Activated CD4-positive, alpha-beta T cell treated with anti-CD3 and anti-CD28 coated beads, Interleukin-2, amount 50 U/mL, for 48 hours (primary cell): Measurements from ENCODE around the gene TTYH1.
"Not testable (repeated sequence)": the region's sequence is repeated elsewhere in the genome, so short reads cannot be mapped to it uniquely, and the experiment has no call there.

Experiments used
- DNase-seq, 2 experiments: peaks; one replicate each; pipeline ENCODE4 v3.0.0-alpha.2; 2020

The TTYH1 gene

GRCh38 chr19:54461613-54462012 is 46.3 kb downstream of the TTYH1 start:
- DNase-seq = no peak

- DNase-seq = peak; percentile 23 to 25
Measured at GRCh38 chr19:54462047-54462654, 46.9 kb downstream of the TTYH1 start.

- DNase-seq = peak; percentile 62 to 71
Measured at GRCh38 chr19:54462655-54463530, 47.6 kb downstream of the TTYH1 start.

GRCh38 chr19:54463531-54464043 is 48.3 kb downstream of the TTYH1 start, which contains the start of gene LENG9:
Gene LENG9 (minus strand): TSS chr19:54463778. CDS start chr19:54463526, 252 bp downstream.
- DNase-seq = peak; percentile 99

GRCh38 chr19:54464044-54464629 is 48.9 kb downstream of the TTYH1 start:
- peak; percentile 94 to 95 for DNase-seq

GRCh38 chr19:54464630-54465425 is 49.6 kb downstream of the TTYH1 start:
- peak; percentile 88 to 90 for DNase-seq

GRCh38 chr19:54465426-54466109 is 50.3 kb downstream of the TTYH1 start:
- DNase-seq = no peak

- not testable (repeated sequence) for DNase-seq
Measured at GRCh38 chr19:54466110-54466480, 50.8 kb downstream of the TTYH1 start.

GRCh38 chr19:54469496-54469934 is 54.3 kb downstream of the TTYH1 start:
- DNase-seq = no peak

- DNase-seq = no peak
Measured at GRCh38 chr19:54470276-54470887, 55.1 kb downstream of the TTYH1 start.

GRCh38 chr19:54470991-54471782 is 55.9 kb downstream of the TTYH1 start:
- DNase-seq = no peak

GRCh38 chr19:54473071-54473891 is 58.0 kb downstream of the TTYH1 start, which contains the start of gene CDC42EP5:
Gene CDC42EP5 (minus strand): TSS chr19:54473296. CDS start chr19:54465547, 7,749 bp downstream.
- DNase-seq = no peak

- no peak for DNase-seq
Measured at GRCh38 chr19:54473892-54474372, 58.7 kb downstream of the TTYH1 start.

GRCh38 chr19:54475706-54476105 is 60.4 kb downstream of the TTYH1 start:
- DNase-seq = no peak

GRCh38 chr19:54477650-54478049 is 62.4 kb downstream of the TTYH1 start:
- no peak for DNase-seq

- no peak for DNase-seq
Measured at GRCh38 chr19:54478677-54479266, 63.5 kb downstream of the TTYH1 start.

GRCh38 chr19:54480051-54480450 is 64.8 kb downstream of the TTYH1 start:
- no peak for DNase-seq

- peak; percentile 26 to 40 for DNase-seq
Measured at GRCh38 chr19:54481326-54481930, 66.2 kb downstream of the TTYH1 start.

- no peak for DNase-seq
Measured at GRCh38 chr19:54482889-54483288, 67.6 kb downstream of the TTYH1 start.
